Suprapubic skin (tissue), 4 donors: ENCODE measurements around the gene FBXO10. TPM values are rescaled to one million over a fixed set of nuclear protein-coding genes. Genes with fewer than 3 reads are reported as not detected.
"Not testable (repeated sequence)": the region's sequence is repeated elsewhere in the genome, so short reads cannot be mapped to it uniquely, and the experiment has no call there.

Experiments used
- DNase-seq, 2 donors: peaks; one replicate each; pipeline ENCODE4 v3.0.0-alpha.2; 2019; ENCODE audit warnings: low spot score in 2 of 2
- H3K27ac ChIP-seq: fragments of 200-600 bp; sonication (generic); one replicate; pipeline ENCODE4 v1.5.1; 2019
- H3K27me3 ChIP-seq: fragments of 200-600 bp; sonication (generic); one replicate; pipeline ENCODE4 v1.5.1; 2019
- H3K36me3 ChIP-seq: fragments of 200-600 bp; sonication (generic); one replicate; pipeline ENCODE4 v1.5.1; 2019
- H3K4me1 ChIP-seq: fragments of 200-600 bp; sonication (generic); one replicate; pipeline ENCODE4 v1.5.1; 2019
- H3K4me3 ChIP-seq: fragments of 200-600 bp; sonication (generic); one replicate; pipeline ENCODE4 v1.5.1; 2019; ENCODE audit warnings: mild to moderate bottlenecking
- H3K9me3 ChIP-seq: fragments of 200-600 bp; sonication (generic); one replicate; pipeline ENCODE4 v1.5.1; 2019
- EP300 ChIP-seq: sonication (generic); formaldehyde crosslinking; IDR thresholded peaks from one replicate; pipeline ENCODE4 v1.6.1; 2017; ENCODE audit warnings: antibody characterized with exemption
- POLR2A ChIP-seq, 2 donors: fragments of 450-650 bp; IDR thresholded peaks; one replicate each; pipeline ENCODE4 v1.6.1; 2017; ENCODE audit warnings: antibody characterized with exemption in 2 of 2, mild to moderate bottlenecking in 2 of 2, moderate library complexity in 2 of 2
- POLR2AphosphoS5 ChIP-seq, 3 donors: sonication (generic); formaldehyde crosslinking; IDR thresholded peaks; one replicate each; pipeline ENCODE4 v1.6.1; 2017; ENCODE audit warnings: antibody characterized with exemption in 3 of 3
- WGBS: methylation state at CpG from one replicate; pipeline ENCODE4 v1.1.5; 2018; 5-methylcytosine and 5-hydroxymethylcytosine counted together
- total RNA-seq, 4 donors: library from RNA; depleted of rRNA; stranded (reverse); fragments of >200 nt; gene quantifications; one replicate each; pipeline ENCODE4 v1.1.0, GENCODE V29; 2016
- TF ChIP-seq, protein P1 (sequence below), 2 donors: fragments of 200-600 bp in 1 of 2; fragments of 450-650 bp in 1 of 2; sonication (generic) in 1 of 2; IDR thresholded peaks; one replicate each; pipeline ENCODE4 v1.5.1; 2016 to 2019; ENCODE audit warnings: antibody characterized with exemption in 2 of 2, mild to moderate bottlenecking in 1 of 2, moderate library complexity in 1 of 2

The FBXO10 gene
- total RNA-seq, 4 donors from 2014 or later: 2.7 to 4.7 (median 3.2) TPM

DNA sequence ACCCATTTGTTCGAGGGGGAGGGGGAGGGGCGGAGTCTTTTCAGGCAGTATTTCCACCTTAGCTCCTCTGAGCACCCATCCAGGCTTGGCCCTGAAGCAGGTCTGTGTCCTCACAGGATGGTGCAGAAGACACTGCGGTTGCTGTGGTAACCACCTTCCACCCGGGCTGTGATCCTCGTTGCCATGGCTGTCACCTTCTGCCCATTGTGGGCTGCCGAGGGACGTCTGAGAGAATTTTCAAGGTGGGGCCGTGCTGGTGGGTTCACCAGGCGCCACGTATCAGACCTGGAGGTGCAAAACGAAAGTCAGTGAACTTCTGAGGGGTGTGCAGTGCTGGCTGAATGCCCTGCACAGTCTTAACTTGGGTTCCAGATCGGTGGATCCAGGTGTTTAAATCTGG, 63.7 kb downstream of the FBXO10 start:
- DNase-seq: no peak

DNA sequence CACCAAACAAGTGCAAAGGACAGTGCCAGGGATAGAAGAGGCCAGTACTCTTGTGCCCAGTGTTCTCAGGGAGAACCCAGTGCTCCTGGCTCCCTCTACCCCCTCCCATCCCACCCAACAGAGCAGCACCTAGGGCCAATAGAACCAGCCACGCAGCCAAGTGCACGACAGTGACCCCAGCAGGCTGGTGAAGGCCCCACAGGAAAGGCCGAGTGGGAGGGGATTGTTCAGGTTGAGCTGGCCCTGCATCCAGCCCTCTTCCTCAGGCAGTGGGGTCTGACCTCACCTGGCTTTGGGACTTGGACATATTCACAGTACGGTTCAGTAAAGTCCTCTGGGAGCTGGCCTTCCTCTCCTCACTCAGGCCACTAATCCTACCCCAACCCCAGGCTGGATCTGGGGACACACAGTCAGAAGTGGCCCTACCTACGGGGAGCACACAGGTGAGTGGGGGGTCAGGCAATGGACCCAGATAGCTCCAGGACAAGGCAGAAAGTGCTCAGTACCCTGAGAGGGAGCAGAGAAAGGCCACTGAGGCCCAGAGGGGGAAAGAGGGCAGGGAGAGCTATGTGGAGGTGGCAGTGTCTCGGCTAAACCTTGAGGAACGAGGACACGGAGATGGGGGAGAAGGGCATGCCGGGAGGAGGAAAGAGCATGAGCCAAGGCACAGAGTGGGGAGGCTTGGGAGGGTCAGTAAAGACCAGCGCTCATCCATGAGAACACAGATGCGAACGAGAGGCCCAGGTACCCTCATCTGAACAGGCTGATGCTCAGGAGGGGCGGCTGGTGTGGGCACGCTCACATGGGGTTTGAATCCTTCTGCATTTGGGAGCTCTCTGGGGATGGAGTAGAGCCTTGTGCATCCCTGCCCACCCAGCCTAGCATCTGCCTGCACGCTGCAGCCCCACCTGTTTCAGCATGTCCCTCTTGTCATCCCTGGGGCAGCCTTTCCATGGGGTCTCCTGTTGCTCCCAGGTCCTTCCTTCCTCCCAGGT, 64.9 kb downstream of the FBXO10 start:
- H3K9me3 ChIP-seq: no peaks in the 10 kb centered on the region
- H3K4me3 ChIP-seq: no peak overlapping the region
- H3K27me3 ChIP-seq: no peaks in the 10 kb centered on the region
- no peak for DNase-seq
- TF ChIP-seq, protein P1, sequence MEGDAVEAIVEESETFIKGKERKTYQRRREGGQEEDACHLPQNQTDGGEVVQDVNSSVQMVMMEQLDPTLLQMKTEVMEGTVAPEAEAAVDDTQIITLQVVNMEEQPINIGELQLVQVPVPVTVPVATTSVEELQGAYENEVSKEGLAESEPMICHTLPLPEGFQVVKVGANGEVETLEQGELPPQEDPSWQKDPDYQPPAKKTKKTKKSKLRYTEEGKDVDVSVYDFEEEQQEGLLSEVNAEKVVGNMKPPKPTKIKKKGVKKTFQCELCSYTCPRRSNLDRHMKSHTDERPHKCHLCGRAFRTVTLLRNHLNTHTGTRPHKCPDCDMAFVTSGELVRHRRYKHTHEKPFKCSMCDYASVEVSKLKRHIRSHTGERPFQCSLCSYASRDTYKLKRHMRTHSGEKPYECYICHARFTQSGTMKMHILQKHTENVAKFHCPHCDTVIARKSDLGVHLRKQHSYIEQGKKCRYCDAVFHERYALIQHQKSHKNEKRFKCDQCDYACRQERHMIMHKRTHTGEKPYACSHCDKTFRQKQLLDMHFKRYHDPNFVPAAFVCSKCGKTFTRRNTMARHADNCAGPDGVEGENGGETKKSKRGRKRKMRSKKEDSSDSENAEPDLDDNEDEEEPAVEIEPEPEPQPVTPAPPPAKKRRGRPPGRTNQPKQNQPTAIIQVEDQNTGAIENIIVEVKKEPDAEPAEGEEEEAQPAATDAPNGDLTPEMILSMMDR (IDR thresholded peaks at IDR 0.05): no peak
- no peak for TF ChIP-seq EP300
- no peak for TF ChIP-seq POLR2A (IDR thresholded peaks at IDR 0.05)
- no peak for TF ChIP-seq POLR2AphosphoS5 (IDR thresholded peaks at IDR 0.05)
- 90% methylated on average over 15 of the region's 15 CpGs for WGBS
- peaks cover 25% of the 10 kb centered on the region for H3K36me3 ChIP-seq
- H3K4me1 ChIP-seq: no peaks in the 10 kb centered on the region
- no peak overlapping the region for H3K27ac ChIP-seq

More for the DNA sequence above, 63.7 kb downstream of the FBXO10 start:
- H3K36me3 ChIP-seq: peaks cover 21% of the 10 kb centered on the region
- H3K9me3 ChIP-seq: no peaks in the 10 kb centered on the region
- no peak overlapping the region for H3K4me3 ChIP-seq
- no peaks in the 10 kb centered on the region for H3K27me3 ChIP-seq
- 73% methylated on average over 12 of the region's 12 CpGs for WGBS
- no peak overlapping the region for H3K27ac ChIP-seq
- TF ChIP-seq EP300: no peak
- TF ChIP-seq POLR2AphosphoS5 (IDR thresholded peaks at IDR 0.05): no peak
- TF ChIP-seq, protein P1 (IDR thresholded peaks at IDR 0.05): no peak
- TF ChIP-seq POLR2A (IDR thresholded peaks at IDR 0.05): no peak
- H3K4me1 ChIP-seq: no peaks in the 10 kb centered on the region

DNA sequence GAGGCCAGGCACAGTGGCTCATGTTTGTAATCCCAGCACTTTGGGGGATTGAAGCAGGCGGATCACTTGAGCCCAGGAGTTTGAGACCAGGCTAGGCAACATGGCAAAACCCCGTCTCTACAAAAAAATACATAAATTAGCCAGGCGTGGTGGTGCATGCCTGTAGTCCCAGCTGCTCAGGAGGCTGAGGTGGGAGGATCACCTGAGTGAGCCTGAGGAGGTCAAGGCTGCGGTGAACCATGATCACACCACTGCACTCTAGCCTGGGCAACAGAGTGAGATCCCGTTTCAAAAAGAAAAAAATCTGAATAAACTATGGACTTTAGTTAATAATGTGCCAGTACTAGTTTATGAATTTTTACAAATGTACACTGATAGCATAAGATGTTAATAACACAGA, 66.1 kb downstream of the FBXO10 start:
- not testable (repeated sequence) for H3K4me1 ChIP-seq, DNase-seq, H3K27ac ChIP-seq, H3K4me3 ChIP-seq, H3K9me3 ChIP-seq, H3K27me3 ChIP-seq
- 86% methylated on average over 5 of the region's 5 CpGs for WGBS
- H3K36me3 ChIP-seq: peaks cover 26% of the 10 kb centered on the region

DNA sequence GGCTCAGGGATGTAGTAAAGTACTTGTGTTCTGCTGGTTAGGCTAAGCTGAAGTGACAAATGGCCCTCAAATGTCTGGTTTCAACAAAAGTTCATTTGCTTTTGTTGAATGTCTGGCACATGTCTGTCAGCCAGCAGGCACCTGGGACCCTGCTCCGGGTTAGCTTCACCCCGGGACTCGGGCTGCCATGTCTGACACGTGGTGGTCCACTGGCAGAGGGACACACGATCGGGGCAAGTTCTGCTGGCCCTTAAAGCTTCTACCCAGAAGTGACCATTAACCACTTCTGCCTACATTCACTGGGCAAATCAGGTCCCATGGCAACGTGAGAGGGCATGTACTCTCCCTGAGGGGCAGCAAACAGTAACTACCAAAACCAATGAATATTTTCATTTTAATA, 66.6 kb downstream of the FBXO10 start:
- 91% methylated on average over 7 of the region's 7 CpGs for WGBS
- no peak for TF ChIP-seq EP300
- TF ChIP-seq POLR2AphosphoS5 (IDR thresholded peaks at IDR 0.05): no peak
- TF ChIP-seq POLR2A (IDR thresholded peaks at IDR 0.05): no peak
- TF ChIP-seq, protein P1 (IDR thresholded peaks at IDR 0.05): no peak
- DNase-seq: no peak
- H3K4me1 ChIP-seq: no peaks in the 10 kb centered on the region
- H3K36me3 ChIP-seq: peaks cover 31% of the 10 kb centered on the region
- no peaks in the 10 kb centered on the region for H3K9me3 ChIP-seq
- H3K27me3 ChIP-seq: no peaks in the 10 kb centered on the region
- H3K27ac ChIP-seq: no peak overlapping the region
- H3K4me3 ChIP-seq: no peak overlapping the region

DNA sequence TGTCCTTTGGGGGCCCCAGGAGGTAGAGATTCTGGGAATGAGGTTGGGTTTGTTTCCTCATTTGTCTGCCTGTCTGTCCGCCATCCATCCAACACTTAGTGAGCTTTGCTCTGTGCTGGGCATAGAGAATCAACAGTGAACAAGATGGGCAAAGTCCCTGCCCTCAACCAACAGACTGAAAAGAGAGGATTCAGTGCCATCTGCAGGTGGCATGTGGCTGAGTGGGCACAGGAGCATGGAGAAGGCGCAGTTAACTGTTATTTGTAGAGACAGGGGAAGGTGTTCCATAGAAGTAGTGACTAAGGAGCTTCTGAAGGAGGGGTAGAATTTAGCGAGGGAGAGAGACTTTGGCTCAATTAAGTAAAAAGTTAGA, 67.4 kb downstream of the FBXO10 start:
- Histone ChIP-seq H3K27me3 (no peaks in the 10 kb centered on the region), H3K4me3 (no peak overlapping the region), H3K9me3 (no peaks in the 10 kb centered on the region), H3K27ac (no peak overlapping the region), H3K36me3 (peaks cover 36% of the 10 kb centered on the region), H3K4me1 (no peaks in the 10 kb centered on the region)
- no peak for TF ChIP-seq POLR2AphosphoS5 (IDR thresholded peaks at IDR 0.05)
- TF ChIP-seq, protein P1 (IDR thresholded peaks at IDR 0.05): no peak
- TF ChIP-seq EP300: no peak
- no peak for TF ChIP-seq POLR2A (IDR thresholded peaks at IDR 0.05)
- no peak for DNase-seq
- 94% methylated on average over 3 of the region's 3 CpGs for WGBS
